NCI-H82 (cell line): ENCODE data around the gene IFT25.

Experiments used
- DNase-seq: peaks from one replicate; lab custom pipeline; 2025; lab: John Stamatoyannopoulos, UW

The IFT25 gene

GRCh38 chr1:53927376-53927881 lies 18.1 kb downstream of the IFT25 start:
- DNase-seq = no peak

DNA sequence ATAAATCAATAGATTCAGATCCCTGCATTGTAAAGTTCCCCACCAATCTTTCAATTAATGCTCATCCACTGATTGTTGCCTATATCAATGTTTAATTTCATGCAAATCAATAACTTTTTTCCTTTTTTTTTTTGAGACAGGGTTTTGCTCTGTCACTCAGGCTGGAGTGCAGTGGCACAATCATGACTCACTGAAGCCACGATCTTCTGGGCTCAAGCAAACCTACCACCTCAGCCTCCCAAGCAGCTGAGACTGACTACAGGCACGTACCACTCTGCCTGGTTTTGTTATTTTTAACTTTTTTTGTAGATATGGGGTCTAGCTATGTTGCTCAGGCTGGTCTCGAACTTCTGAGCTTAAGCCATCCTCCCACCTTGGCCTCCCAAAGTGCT lies 25.8 kb downstream of the IFT25 start:
- DNase-seq = no peak

GRCh38 chr1:53918343-53918742 lies 27.2 kb downstream of the IFT25 start:
- DNase-seq = peak; percentile 13

GRCh38 chr1:53913352-53914033 lies 32.0 kb downstream of the IFT25 start:
- DNase-seq = no peak

DNA sequence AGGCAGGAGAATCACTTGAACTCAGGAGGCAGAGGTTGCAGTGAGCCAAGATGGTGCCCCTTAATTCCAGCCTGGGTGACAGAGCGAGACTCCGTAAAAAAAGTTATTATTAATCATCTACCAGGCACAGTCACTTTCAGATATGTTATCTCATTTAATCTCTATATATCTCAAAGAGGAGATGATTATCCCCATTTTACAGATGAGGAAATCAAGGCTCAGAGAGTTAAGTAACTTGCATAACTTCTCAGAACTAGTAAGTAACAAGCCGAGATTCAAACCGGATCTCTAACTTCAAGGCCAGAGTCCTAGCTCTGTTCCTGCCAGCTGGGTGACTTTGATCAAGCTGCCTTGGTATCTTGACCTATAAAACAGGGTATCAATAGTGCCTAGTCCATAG lies 34.1 kb downstream of the IFT25 start:
- DNase-seq = no peak

DNA sequence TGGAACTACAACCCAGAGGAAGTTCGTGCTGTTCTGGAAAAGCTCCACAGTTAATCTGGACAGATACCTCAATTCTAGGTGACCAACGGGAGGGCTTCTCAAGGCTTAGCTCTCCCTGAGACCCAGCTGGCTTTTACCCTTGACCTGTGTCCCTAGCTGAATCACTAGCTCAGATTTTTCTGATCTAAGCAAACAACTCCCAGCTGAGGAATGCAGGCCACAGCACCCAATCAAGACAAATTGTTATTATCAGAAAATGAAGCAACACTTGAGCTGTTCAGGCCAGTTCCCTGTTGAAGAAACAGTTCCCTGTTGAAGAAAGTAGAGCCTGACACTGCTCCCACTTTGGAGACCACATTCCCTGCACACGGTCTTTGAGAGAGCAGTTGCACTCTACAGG lies 35.6 kb downstream of the IFT25 start:
- no peak for DNase-seq

GRCh38 chr1:53906121-53906520 lies 39.4 kb downstream of the IFT25 start:
- no peak for DNase-seq

DNA sequence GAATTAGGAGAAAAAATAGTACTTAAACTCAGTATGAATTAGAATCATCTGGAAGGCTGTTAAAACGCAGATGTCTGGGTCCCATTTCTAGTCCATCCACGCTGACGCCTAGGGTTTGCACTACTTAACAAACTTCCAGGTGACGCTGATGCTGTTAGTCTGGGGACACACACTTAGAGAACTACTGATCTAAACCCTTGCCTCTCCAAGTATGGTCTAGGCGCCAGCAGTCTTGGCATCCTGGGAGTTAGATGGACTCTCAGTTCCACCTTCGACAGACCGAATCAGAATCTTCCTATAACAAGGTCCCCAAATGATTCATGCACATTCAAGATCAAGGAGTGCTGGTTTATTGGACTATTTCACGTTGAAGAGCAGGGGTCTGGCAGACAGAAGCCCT lies 40.0 kb downstream of the IFT25 start:
- no peak for DNase-seq

DNA sequence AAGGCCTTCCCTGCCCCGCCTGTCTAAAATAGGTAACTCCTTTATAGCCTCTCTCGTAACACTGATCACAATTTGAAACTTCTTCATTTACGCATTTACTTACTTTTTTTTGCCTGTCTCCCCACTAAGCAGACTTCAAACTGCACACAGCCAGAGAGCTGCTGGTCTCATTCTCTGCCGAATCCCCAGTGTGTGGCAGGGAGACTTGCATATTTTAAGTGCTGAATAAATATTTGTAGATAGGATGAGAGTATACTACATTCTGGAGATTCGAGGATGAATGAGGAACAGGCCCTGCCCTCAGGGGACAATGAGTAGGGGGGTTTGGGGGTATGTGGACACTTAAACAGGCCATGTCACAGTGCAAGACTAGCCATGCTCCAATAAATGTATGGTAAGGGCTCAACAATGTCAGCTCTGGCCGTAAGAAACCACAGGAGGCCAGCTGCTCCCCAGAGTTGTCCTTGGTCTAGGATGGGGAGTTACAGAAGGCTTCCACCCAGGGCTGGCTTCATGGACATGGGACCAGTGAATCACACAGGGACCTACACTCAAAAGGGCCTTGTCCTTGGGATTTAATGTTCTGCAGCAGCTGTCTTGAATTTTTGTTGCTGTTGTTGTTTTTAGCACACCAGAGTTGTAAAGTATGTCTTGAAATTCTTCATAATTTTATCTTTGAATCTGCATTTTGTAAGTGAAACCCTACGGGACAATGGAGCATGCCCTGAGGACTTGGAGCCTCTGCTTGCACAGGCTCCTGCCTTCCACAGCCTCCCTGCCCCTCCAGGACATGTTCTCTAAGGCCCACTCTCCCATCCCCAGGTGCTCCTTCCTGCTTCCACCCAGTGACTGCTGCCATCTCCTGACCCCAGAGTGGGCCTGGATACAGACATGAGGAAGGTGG lies 43.0 kb downstream of the IFT25 start:
- DNase-seq = no peak

DNA sequence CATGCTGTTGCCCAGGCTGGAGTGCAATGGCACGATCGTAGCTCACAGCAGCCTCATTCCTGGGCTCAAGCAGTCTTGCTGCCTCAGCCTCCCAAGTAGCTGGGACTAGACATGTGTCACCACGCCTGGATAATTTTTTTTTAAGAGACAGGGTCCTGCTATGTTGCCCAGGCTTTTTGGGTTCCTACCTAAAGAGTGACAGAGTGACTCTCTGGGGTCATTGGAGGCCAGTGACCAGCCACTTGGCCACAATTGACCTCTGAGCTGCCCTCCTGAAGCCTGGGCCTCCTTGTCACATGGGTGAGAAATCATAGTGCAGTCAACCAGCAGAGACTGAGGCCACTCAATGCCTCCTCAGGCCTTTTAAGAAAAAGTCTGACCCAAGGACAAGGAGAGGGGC lies 45.8 kb downstream of the IFT25 start:
- no peak for DNase-seq

DNA sequence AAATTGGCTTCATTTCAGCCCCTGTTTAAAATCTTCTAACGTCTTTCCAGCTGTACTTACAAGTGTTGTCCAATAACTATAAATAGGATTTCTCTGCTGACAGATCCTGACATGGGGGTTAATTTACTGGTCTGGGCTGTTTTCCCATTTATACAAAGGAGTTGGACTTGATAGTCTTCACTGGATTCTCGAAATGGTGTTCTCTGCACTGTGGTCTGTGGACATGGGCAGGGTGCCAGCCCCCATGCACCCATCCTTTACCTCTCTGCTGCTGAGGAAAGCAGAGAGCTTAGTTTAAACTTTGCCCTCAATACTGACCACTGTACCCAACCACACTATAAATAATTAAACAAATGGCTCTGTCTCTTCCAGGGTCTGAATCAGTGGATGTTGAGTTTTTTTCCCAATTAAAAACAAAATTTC lies 46.3 kb downstream of the IFT25 start:
- DNase-seq = no peak

- DNase-seq = no peak
Measured at GRCh38 chr1:53896635-53897229, 48.8 kb downstream of the IFT25 start.

DNA sequence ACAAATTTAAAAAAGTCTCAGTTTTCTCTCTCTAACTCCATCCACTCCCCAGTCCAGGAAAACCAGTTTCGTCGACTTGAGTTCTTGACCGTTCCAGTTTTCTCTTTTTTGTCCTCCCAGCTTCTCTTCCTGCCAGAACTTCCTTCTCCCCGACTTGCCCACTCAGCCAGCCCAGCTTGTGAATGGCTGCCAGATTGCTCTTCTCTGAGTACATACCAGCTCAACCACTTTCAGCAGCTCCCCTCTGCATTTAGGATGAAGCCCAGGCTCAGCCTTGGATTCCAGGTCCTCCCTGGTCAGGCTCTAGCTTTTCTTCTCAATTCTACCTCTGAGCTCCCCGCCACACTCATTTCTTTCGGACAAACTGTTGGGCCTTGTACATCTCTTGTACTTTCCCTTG lies 50.1 kb downstream of the IFT25 start:
- DNase-seq = no peak

DNA sequence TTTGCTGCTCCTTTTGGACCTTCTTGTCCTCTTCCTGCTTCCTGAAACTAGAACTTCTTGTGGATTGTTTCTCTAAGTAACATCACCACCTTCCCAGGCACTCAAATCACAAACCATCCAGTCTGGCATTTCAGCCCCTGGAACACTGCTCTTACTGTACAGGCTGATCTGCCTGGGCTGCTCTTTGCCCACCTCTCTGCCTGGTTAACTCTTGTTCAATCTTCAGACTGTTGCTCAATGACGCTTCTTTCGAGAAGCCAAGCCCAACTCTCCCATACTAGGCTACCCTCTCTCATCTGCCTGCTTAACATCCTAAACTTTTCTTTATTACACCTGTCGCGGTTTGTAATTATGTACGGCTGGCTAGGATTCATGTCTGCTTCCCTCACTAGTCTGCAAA lies 50.9 kb downstream of the IFT25 start:
- no peak for DNase-seq

DNA sequence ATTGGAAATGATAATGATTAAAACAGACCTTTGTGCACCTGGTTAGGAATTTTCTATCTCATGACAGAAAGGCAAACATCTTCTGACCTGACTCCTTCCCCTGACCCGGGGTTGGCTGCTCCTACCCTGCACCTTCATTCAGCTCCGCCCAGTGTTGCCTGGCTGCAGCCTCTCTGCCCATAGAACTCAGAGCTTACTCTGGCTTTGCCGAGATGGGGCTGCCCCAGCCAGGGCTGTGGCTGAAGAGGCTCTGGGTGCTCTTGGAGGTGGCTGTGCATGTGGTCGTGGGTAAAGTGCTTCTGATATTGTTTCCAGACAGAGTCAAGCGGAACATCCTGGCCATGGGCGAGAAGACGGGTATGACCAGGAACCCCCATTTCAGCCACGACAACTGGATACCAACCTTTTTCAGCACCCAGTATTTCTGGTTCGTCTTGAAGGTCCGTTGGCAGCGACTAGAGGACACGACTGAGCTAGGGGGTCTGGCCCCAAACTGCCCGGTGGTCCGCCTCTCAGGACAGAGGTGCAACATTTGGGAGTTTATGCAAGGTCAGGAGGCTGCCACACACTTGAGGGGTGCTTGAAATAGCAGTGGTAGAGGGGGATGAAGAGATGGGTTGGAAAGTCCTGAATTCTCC lies 51.4 kb downstream of the IFT25 start, which contains the start of gene DIO1:
DIO1 (plus strand) TSS at position 189 of the 638 bp plus-strand sequence; CDS start at position 213, 24 bp downstream.
- DNase-seq = no peak

DNA sequence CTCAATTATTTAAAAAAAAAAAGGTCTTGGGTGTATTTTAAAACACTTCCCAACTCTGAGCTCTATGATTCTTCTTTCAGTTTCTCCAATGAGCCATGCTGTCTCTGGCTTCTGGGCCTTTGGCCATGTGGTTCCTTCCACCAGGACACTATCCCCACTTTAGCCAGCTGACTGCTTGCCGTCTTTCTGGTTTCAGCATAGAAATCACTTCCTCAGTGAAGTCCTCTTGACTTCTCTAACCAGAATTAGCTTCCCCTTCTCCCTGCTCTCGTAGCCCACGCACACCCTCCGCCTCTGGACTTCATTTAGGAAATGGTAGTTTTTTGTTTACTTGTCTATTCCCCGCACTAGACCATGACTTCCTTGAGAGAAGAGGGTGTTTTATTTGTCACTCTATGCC lies 52.6 kb downstream of the IFT25 start:
- DNase-seq = no peak

- no peak for DNase-seq
Measured at GRCh38 chr1:53891678-53892077, 53.8 kb downstream of the IFT25 start.

- no peak for DNase-seq
Measured at GRCh38 chr1:53891018-53891417, 54.5 kb downstream of the IFT25 start.

GRCh38 chr1:53890522-53890941 lies 55.0 kb downstream of the IFT25 start:
- no peak for DNase-seq

DNA sequence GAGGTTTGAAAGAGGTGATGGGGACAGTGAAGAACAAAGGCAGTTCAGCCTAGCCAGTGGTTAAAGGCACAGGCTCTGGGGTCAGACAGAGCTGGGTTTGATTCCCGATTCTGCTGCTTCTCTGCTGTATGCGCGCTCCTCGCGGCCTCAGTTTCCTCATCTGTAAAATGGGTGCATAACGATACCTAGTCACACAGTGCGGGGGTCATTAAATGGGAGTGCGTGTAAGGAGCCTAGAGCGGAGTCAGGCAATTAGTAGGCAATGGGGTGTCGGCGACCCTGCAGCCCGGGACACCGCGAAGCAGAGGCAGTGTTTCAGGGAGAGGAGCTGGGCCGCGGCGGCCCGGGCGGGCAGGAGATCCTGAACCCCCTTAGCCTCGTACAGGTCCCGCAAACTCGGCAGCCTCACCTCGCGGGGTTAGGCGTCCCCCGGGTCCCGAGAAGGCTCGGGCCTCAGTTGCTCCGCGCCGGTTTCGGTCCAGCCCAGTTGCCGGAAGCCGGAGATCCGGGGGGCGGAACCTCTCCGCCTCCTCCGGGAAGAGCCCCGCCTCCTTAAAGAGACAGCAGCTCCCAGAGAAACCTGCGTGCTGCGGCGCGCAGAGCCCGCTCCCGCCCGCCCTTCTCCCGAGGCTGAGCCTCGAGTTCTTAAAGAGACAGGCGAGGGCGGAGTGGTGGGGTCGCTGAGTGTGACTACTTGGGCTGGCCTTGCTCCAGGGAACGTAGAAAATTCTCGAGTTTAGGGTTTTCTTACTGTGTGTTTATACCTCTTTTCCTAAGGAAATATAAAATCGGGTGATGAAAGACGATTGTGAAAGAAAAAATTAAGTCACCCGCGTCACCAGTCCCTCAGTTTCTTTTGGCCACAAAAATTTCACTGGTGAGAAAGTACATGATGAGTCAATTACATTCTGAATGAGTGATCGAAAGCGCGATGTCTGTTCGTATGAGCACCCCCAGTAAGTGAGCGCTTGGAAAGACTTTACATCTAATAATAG lies 55.9 kb downstream of the IFT25 start, which contains the start of gene YIPF1:
YIPF1 (minus strand) TSS at position 494 of the 995 bp plus-strand sequence. CDS start 860 bp downstream, outside the sequence.
- peak; percentile 96 for DNase-seq

DNA sequence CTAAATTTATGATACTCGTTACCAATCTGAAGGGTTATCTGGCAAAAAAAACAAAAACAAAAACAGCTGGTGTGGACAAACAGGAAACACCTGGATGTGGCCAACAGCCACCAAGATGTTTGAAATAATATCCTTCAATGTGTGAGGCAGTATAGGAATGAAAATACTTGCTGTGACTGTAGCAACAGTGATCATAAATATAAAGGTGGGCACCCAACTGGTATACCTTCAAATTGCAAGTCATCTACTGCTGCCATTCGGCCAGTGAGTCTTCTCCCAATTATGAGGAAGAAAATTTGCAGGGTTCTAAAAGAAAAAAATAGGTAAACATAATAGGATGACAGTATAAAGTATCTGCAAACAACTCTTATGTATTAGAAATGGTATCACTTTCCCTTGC lies 56.8 kb downstream of the IFT25 start:
- no peak for DNase-seq
